GM12878 (cell line): ENCODE measurements around the gene SEL1L2.

Source experiments
- BMI1 ChIP-seq: fragments of 450-650 bp; IDR thresholded peaks from 2 replicates; pipeline ENCODE4 v1.6.1; 2016; ENCODE audit warnings: mild to moderate bottlenecking, moderate library complexity, borderline replicate concordance
- CHD2 ChIP-seq: IDR thresholded peaks from 2 replicates; pipeline ENCODE4 v1.6.1; 2011; ENCODE audit warnings: low read depth, low read length, improper control_type of control experiment, borderline replicate concordance
- CTCF ChIP-seq, 3 experiments: IDR thresholded peaks in 2 of 3; conservative IDR thresholded peaks in 1 of 3; 2 replicates each; pipeline ENCODE4 v1.5.1; 2011; ENCODE audit warnings: low read depth in 3 of 3, low read length in 3 of 3, mild to moderate bottlenecking in 3 of 3, control low read depth in 2 of 3, moderate library complexity in 2 of 3, inconsistent platforms in 1 of 3, mixed read lengths in 1 of 3; ENCODE audit not compliant: control insufficient read depth in 2 of 3, insufficient read depth in 1 of 3; ENCODE audit errors: extremely low read depth in 1 of 3
- EZH2 ChIP-seq: IDR thresholded peaks from 2 replicates; pipeline ENCODE4 v1.6.1; 2012; ENCODE audit warnings: low read depth, mild to moderate bottlenecking, control low read depth, inconsistent platforms, low read length, borderline replicate concordance; ENCODE audit not compliant: control insufficient read depth
- FOS ChIP-seq: IDR thresholded peaks from 3 replicates; pipeline ENCODE4 v1.6.1; 2011; ENCODE audit warnings: borderline replicate concordance; ENCODE audit not compliant: insufficient read length; ENCODE audit errors: extremely low read depth
- STAT3 ChIP-seq: IDR thresholded peaks from 2 replicates; pipeline ENCODE4 v1.6.1; 2011; ENCODE audit warnings: low read depth, low read length, improper control_type of control experiment

DNA sequence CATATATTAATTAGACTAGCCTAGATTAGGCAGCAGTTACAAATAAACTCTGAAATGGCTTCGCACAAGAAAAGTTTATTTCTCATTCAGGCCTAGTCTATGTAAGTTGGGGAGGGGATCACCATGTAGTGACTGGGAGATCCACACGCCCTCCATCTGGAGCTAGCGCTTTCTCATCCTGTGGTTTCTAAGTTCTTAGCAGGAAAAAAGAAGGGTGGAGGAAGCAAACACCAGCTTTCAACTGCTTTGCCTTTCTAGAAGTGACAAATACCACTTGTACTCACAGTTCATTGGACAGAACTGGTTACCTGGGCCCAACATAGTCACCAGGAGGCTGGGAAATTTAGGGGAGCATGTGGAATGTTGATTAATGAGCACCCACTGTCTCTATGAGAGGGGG lies 158.9 kb downstream of the SEL1L2 start:
- no peak for TF ChIP-seq FOS
- no peak for TF ChIP-seq EZH2
- TF ChIP-seq BMI1: no peak
- no peak for TF ChIP-seq STAT3
- no peak for TF ChIP-seq CTCF (IDR thresholded peaks at IDR 0.05 in 2 of 3, conservative IDR thresholded peaks at IDR 0.05 in 1 of 3; ENCODE audit: control insufficient read depth in 2 of 3, extremely low read depth in 1 of 3, insufficient read depth in 1 of 3, low read depth in 3 of 3, low read length in 3 of 3)
- no peak for TF ChIP-seq CHD2
